DOHH2 (cell line): ENCODE results near the gene ADCY5.

Experiments
- EZH2phosphoT487 ChIP-seq: fragments of 200-600 bp; sonication (generic); IDR thresholded peaks from 2 replicates; pipeline ENCODE4 v1.6.1; 2017; ENCODE audit warnings: borderline replicate concordance, mild to moderate bottlenecking, antibody characterized with exemption, low read length, moderate library complexity, mixed read lengths
- TF ChIP-seq, protein P1 (sequence below): fragments of 200-600 bp; sonication (generic); IDR thresholded peaks from one replicate; pipeline ENCODE4 v1.5.1; 2014; ENCODE audit warnings: antibody characterized with exemption, mild to moderate bottlenecking, low read depth, low read length; ENCODE audit not compliant: poor library complexity, severe bottlenecking

- TF ChIP-seq EZH2phosphoT487: no peak
- TF ChIP-seq, protein P1, sequence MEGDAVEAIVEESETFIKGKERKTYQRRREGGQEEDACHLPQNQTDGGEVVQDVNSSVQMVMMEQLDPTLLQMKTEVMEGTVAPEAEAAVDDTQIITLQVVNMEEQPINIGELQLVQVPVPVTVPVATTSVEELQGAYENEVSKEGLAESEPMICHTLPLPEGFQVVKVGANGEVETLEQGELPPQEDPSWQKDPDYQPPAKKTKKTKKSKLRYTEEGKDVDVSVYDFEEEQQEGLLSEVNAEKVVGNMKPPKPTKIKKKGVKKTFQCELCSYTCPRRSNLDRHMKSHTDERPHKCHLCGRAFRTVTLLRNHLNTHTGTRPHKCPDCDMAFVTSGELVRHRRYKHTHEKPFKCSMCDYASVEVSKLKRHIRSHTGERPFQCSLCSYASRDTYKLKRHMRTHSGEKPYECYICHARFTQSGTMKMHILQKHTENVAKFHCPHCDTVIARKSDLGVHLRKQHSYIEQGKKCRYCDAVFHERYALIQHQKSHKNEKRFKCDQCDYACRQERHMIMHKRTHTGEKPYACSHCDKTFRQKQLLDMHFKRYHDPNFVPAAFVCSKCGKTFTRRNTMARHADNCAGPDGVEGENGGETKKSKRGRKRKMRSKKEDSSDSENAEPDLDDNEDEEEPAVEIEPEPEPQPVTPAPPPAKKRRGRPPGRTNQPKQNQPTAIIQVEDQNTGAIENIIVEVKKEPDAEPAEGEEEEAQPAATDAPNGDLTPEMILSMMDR: no peak
Measured at GRCh38 chr3:123479891-123480290, 31.0 kb upstream of the ADCY5 start.
